Sigmoid colon (tissue), 4 donors: Measurements from ENCODE around the gene ZBTB2.

Experiments used
- EP300 ChIP-seq, 4 donors: sonication (generic); formaldehyde crosslinking; IDR thresholded peaks; one replicate each; pipeline ENCODE4 v1.6.1; 2017; ENCODE audit warnings: antibody characterized with exemption in 4 of 4
- POLR2A ChIP-seq, 2 donors: fragments of 450-650 bp; IDR thresholded peaks; one replicate each; pipeline ENCODE4 v1.6.1; 2016; ENCODE audit warnings: antibody characterized with exemption in 2 of 2, mild to moderate bottlenecking in 2 of 2, moderate library complexity in 2 of 2
- POLR2AphosphoS5 ChIP-seq, 4 donors: sonication (generic); formaldehyde crosslinking; IDR thresholded peaks; one replicate each; pipeline ENCODE4 v1.6.1; 2017; ENCODE audit warnings: antibody characterized with exemption in 4 of 4
- TF ChIP-seq, protein P1 (sequence below), 4 experiments: fragments of 450-650 bp in 3 of 4; fragments of 200-600 bp in 1 of 4; IDR thresholded peaks; one replicate each; pipeline ENCODE4 v1.5.1; 2016 to 2019; ENCODE audit warnings: antibody characterized with exemption in 4 of 4, mild to moderate bottlenecking in 3 of 4, moderate library complexity in 2 of 4

- TF ChIP-seq, protein P1, sequence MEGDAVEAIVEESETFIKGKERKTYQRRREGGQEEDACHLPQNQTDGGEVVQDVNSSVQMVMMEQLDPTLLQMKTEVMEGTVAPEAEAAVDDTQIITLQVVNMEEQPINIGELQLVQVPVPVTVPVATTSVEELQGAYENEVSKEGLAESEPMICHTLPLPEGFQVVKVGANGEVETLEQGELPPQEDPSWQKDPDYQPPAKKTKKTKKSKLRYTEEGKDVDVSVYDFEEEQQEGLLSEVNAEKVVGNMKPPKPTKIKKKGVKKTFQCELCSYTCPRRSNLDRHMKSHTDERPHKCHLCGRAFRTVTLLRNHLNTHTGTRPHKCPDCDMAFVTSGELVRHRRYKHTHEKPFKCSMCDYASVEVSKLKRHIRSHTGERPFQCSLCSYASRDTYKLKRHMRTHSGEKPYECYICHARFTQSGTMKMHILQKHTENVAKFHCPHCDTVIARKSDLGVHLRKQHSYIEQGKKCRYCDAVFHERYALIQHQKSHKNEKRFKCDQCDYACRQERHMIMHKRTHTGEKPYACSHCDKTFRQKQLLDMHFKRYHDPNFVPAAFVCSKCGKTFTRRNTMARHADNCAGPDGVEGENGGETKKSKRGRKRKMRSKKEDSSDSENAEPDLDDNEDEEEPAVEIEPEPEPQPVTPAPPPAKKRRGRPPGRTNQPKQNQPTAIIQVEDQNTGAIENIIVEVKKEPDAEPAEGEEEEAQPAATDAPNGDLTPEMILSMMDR (IDR thresholded peaks at IDR 0.05): no peak
- TF ChIP-seq POLR2A (IDR thresholded peaks at IDR 0.05): no peak
- no peak for TF ChIP-seq EP300 (IDR thresholded peaks at IDR 0.05)
- no peak for TF ChIP-seq POLR2AphosphoS5 (IDR thresholded peaks at IDR 0.05)
Measured at GRCh38 chr6:151436300-151436699, 44.9 kb upstream of the ZBTB2 start.
